GM12801 (cell line): ENCODE measurements around the gene CD63.

ENCODE experiments used
- CTCF ChIP-seq: IDR thresholded peaks from one replicate; pipeline ENCODE4 v1.5.1; 2011; ENCODE audit warnings: control low read depth; ENCODE audit not compliant: insufficient read length; ENCODE audit errors: extremely low read depth

The CD63 gene

GRCh38 chr12:55728186-55728938 is 447 bp downstream of the CD63 start:
- TF ChIP-seq CTCF = no peak

GRCh38 chr12:55727643-55728185 is 1.1 kb downstream of the CD63 start:
- TF ChIP-seq CTCF = no peak

- TF ChIP-seq CTCF = no peak
Measured at GRCh38 chr12:55726971-55727370, 1.8 kb downstream of the CD63 start.

GRCh38 chr12:55725556-55725955 is 3.3 kb downstream of the CD63 start:
- TF ChIP-seq CTCF = no peak

- no peak for TF ChIP-seq CTCF
Measured at GRCh38 chr12:55724940-55725309, 3.9 kb downstream of the CD63 start.

GRCh38 chr12:55724226-55724939 is 4.4 kb downstream of the CD63 start:
- no peak for TF ChIP-seq CTCF

GRCh38 chr12:55723516-55724225 is 5.1 kb downstream of the CD63 start:
- TF ChIP-seq CTCF = no peak
